Measurements from ENCODE around the gene SGPP2.

- TF ChIP-seq CTCF (IDR thresholded peaks at IDR 0.05) (no peak), POLR2A (IDR thresholded peaks at IDR 0.05) (no peak)
Observed at GRCh38 chr2:222582928-222583327, 158.6 kb downstream of the SGPP2 start.
